HepG2 (cell line): ENCODE measurements around the gene SNX2. TPM values are rescaled to one million over a fixed set of nuclear protein-coding genes. Genes with fewer than 3 reads are reported as not detected.

Experiments
- ATAC-seq: fragments of 200-7000 bp; cut with Tn5 transposase; 3 replicates; pipeline ENCODE4 v1.9.1; 2020; ENCODE audit warnings: mild to moderate bottlenecking, moderate library complexity
- BruUV-seq: library from RNA; stranded (reverse); fragments of 400-500 nt; replicated peaks from 2 replicates; lab custom pipeline; 2021; lab: Mats Ljungman, UMichigan
- CTCF ChIA-PET: fragments of 300-600 bp; formaldehyde crosslinking; extraction: SDS; loops from one replicate; lab custom pipeline; 2021; ENCODE audit warnings: low total read pairs, inconsistent platforms, low intra/inter-chr PET ratio; lab: Yijun Ruan, JAX
- POLR2A ChIA-PET: fragments of 350-600 bp; sonication (Branson Sonifier 250); formaldehyde crosslinking; loops from one replicate; lab custom pipeline; 2020; ENCODE audit warnings: antibody characterized with exemption, inconsistent platforms; lab: Yijun Ruan, JAX
- DNase-seq: peaks from one replicate; pipeline ENCODE4 v3.0.0-alpha.2; 2015; ENCODE audit warnings: low spot score
- FAIRE-seq: peaks from 3 replicates; lab custom pipeline; 2011; peaks lifted over from hg19 to GRCh38; lab: Jason Lieb, UNC
- H2AFZ ChIP-seq: one replicate; pipeline ENCODE4 v1.6.1; 2011; ENCODE audit warnings: low read length, inconsistent platforms
- H3K27ac ChIP-seq: fragments of 300-600 bp; 3 replicates; pipeline ENCODE4 v1.8.0; 2011; ENCODE audit warnings: mixed run types, mild to moderate bottlenecking, mixed read lengths, low read length, inconsistent platforms; ENCODE audit not compliant: insufficient read depth; ENCODE audit errors: extremely low read length
- H3K27me3 ChIP-seq, 2 experiments: fragments of 200-600 bp in 1 of 2; 2 replicates in 1 of 2; 3 replicates in 1 of 2; pipeline versions ENCODE4 v1.6.0 to v1.8.0; 2011; ENCODE audit warnings: low read length in 2 of 2, mild to moderate bottlenecking in 2 of 2, moderate library complexity in 2 of 2, inconsistent platforms in 1 of 2; ENCODE audit not compliant: insufficient read depth in 2 of 2, control insufficient read depth in 1 of 2
- H3K36me3 ChIP-seq, 2 experiments: fragments of 200-600 bp in 1 of 2; replicated peaks in 1 of 2; 2 replicates in 1 of 2; 3 replicates in 1 of 2; pipeline versions ENCODE4 v1.5.1 to v1.8.0; 2011; ENCODE audit warnings: low read length in 2 of 2, inconsistent platforms in 1 of 2; ENCODE audit not compliant: insufficient read depth in 2 of 2, control insufficient read depth in 1 of 2
- H3K4me1 ChIP-seq: 2 replicates; pipeline ENCODE4 v1.5.1; 2012; ENCODE audit warnings: low read length, inconsistent platforms; ENCODE audit not compliant: insufficient read depth
- H3K4me2 ChIP-seq: 2 replicates; pipeline ENCODE4 v1.6.0; 2011; ENCODE audit warnings: low read depth, low read length, inconsistent platforms
- H3K4me3 ChIP-seq, 3 experiments: fragments of 200-600 bp in 1 of 3; sonication (generic), shearing (Covaris generic) in 1 of 3; replicated peaks in 1 of 3; 2 replicates each; pipeline ENCODE4 v1.5.1; 2011 to 2016; ENCODE audit warnings: low read length in 3 of 3, inconsistent platforms in 2 of 3, low read depth in 2 of 3, mild to moderate bottlenecking in 2 of 3, control low read depth in 1 of 3, mixed read lengths in 1 of 3; ENCODE audit not compliant: insufficient read depth in 1 of 3
- H3K79me2 ChIP-seq: one replicate; pipeline ENCODE4 v1.6.1; 2011; ENCODE audit warnings: low read length, inconsistent platforms; ENCODE audit not compliant: insufficient read depth
- H3K9ac ChIP-seq: 2 replicates; pipeline ENCODE4 v1.6.0; 2011; ENCODE audit warnings: mild to moderate bottlenecking, low read depth, low read length, inconsistent platforms; ENCODE audit not compliant: insufficient read depth
- H3K9me3 ChIP-seq: 2 replicates; pipeline ENCODE4 v1.5.1; 2012; ENCODE audit warnings: mild to moderate bottlenecking, low read length
- H4K20me1 ChIP-seq: 2 replicates; pipeline ENCODE4 v1.6.0; 2011; ENCODE audit warnings: inconsistent platforms, mild to moderate bottlenecking, low read length, moderate library complexity; ENCODE audit not compliant: insufficient read depth
- CREM ChIP-seq, 2 experiments: sonication (generic) in 1 of 2; formaldehyde crosslinking in 1 of 2; IDR thresholded peaks; 2 replicates each; pipeline versions ENCODE4 v1.4.0 to v1.6.1; 2016 to 2020; ENCODE audit warnings: antibody characterized with exemption in 1 of 2, mild to moderate bottlenecking in 1 of 2, missing genetic modification reagents in 1 of 2
- DNMT3B ChIP-seq: conservative IDR thresholded peaks from 2 replicates; pipeline ENCODE4 v1.6.1; 2016; ENCODE audit warnings: missing biosample characterization, control low read depth
- GATAD1 ChIP-seq: IDR thresholded peaks from 2 replicates; pipeline ENCODE4 v1.6.1; 2016; ENCODE audit warnings: missing genetic modification reagents, missing compliant biosample characterization
- HMGA1 ChIP-seq: sonication (generic); formaldehyde crosslinking; conservative IDR thresholded peaks from 2 replicates; pipeline ENCODE4 v1.4.0; 2020; ENCODE audit warnings: missing genetic modification reagents
- IKZF4 ChIP-seq: sonication (generic); formaldehyde crosslinking; IDR thresholded peaks from 2 replicates; pipeline ENCODE4 v1.5.1; 2020; ENCODE audit warnings: borderline replicate concordance, mild to moderate bottlenecking, low read depth, missing genetic modification reagents; ENCODE audit errors: not compliant biosample characterization
- SP2 ChIP-seq: sonication (generic); formaldehyde crosslinking; IDR thresholded peaks from 2 replicates; pipeline ENCODE4 v1.5.1; 2020; ENCODE audit warnings: mild to moderate bottlenecking, missing genetic modification reagents
- SRSF4 ChIP-seq: fragments of 200-400 bp; formaldehyde crosslinking; IDR thresholded peaks from one replicate; pipeline ENCODE4 v1.6.1; 2018; ENCODE audit warnings: mild to moderate bottlenecking, low read depth, low read length, moderate library complexity; ENCODE audit not compliant: poor library complexity, severe bottlenecking
- STAG1 ChIP-seq: sonication (generic); formaldehyde crosslinking; IDR thresholded peaks from 2 replicates; pipeline ENCODE4 v1.4.0; 2020; ENCODE audit warnings: missing genetic modification reagents
- TBL1XR1 ChIP-seq: fragments of 150-350 bp; IDR thresholded peaks from 2 replicates; pipeline ENCODE4 v1.6.1; 2014; ENCODE audit warnings: borderline replicate concordance, low read length; ENCODE audit not compliant: partially characterized antibody
- ZNF496 ChIP-seq: sonication (generic); formaldehyde crosslinking; IDR thresholded peaks from 2 replicates; pipeline ENCODE4 v1.8.1; 2023; ENCODE audit warnings: mild to moderate bottlenecking, moderate library complexity, missing genetic modification reagents; ENCODE audit not compliant: insufficient replicate concordance
- ZNF549 ChIP-seq: sonication (generic); formaldehyde crosslinking; IDR thresholded peaks from 2 replicates; pipeline ENCODE4 v1.5.0; 2020; ENCODE audit warnings: missing genetic modification reagents
- ZNF598 ChIP-seq: sonication (generic); formaldehyde crosslinking; IDR thresholded peaks from 2 replicates; pipeline ENCODE4 v1.5.1; 2020; ENCODE audit warnings: mild to moderate bottlenecking, missing genetic modification reagents, borderline replicate concordance
- WGBS: methylation state at CpG from one replicate; pipeline ENCODE4 v1.1.6; 2017; ENCODE audit warnings: low lambda C conversion rate; 5-methylcytosine and 5-hydroxymethylcytosine counted together
- in situ Hi-C: cut with HindIII; loops from 2 replicates; pipeline ENCODE4 v1.10.0; 2017; ENCODE audit warnings: low pct_unique_long_range_greater_than_20kb; ENCODE audit not compliant: extremely low pct_ligation_motif_present
- intact Hi-C: fragments of 100-400 bp; cut with micrococcal nuclease; formaldehyde crosslinking; loops from one replicate; pipeline ENCODE4 v1.10.0; 2022; ENCODE audit not compliant: unreplicated experiment
- polyA plus RNA-seq, 8 experiments: library from polyadenylated mRNA; depleted of rRNA in 3 of 8; stranded (reverse) in 7 of 8; unstranded in 1 of 8; fragments of >200 nt; fragmentation: Illumina TruSeq in 4 of 8; extraction: Trizol in 4 of 8; gene quantifications; 2 replicates each; pipeline versions ENCODE4 v1.2.1 to v1.2.3, GENCODE V29; 2011 to 2016; ENCODE audit warnings: low read depth in 4 of 8, missing spikeins in 1 of 8, mixed read lengths in 1 of 8; ENCODE audit not compliant: insufficient read depth in 1 of 8
- total RNA-seq, 5 experiments: library from RNA; depleted of rRNA; stranded (reverse); fragments of >200 nt; fragmentation: Illumina TruSeq; extraction: Trizol; gene quantifications; 2 replicates each; pipeline ENCODE4 v1.2.3, GENCODE V29; 2016; ENCODE audit warnings: low read depth in 1 of 5
- TF ChIP-seq, protein P1 (sequence below): IDR thresholded peaks from 2 replicates; pipeline ENCODE4 v1.6.1; 2018; ENCODE audit warnings: missing genetic modification reagents
- TF ChIP-seq, protein P2 (sequence below): sonication (generic); formaldehyde crosslinking; IDR thresholded peaks from 2 replicates; pipeline ENCODE4 v1.5.1; 2020; ENCODE audit warnings: mild to moderate bottlenecking, missing genetic modification reagents, moderate library complexity
- TF ChIP-seq, protein P3 (sequence below): sonication (generic); formaldehyde crosslinking; IDR thresholded peaks from 2 replicates; pipeline ENCODE4 v1.5.1; 2020; ENCODE audit warnings: mild to moderate bottlenecking, missing genetic modification reagents

The SNX2 gene
- total and polyA plus RNA-seq, 2 of the 13 experiments (the other 11 are each of a cell fraction or from before 2014, with no cell fraction given), result 26.4 to 78.8 TPM

DNA sequence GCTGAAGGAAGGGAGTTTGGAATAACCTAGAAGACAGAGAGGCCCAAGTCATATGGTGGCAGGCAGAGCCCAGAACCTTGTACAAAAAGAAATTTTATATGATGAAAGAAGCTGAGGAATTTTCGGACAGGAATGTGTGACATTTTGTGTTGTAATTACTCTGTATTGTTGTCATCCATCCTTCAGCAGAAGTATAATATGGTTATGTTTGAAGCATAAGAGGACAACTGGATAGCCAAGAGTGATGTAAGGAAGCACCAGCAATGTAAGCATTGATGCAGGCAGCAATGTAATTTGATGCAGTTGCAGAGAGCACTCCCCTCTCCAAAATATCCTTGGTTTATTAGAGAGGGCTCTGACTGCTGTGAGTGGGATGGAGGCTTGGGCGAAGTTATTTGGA lies 19.1 kb upstream of the SNX2 start:
- 17% methylated on average over 2 of the region's 2 CpGs for WGBS
- no peak for FAIRE-seq
- no peak overlapping the region for H3K27ac ChIP-seq
- BruUV-seq, result no TSS peak
- H3K9ac ChIP-seq, result no peak overlapping the region
- H3K4me3 ChIP-seq, result no peak overlapping the region
- no peak for ATAC-seq
- CTCF ChIA-PET, result no interaction called here
- no peak overlapping the region for H2AFZ ChIP-seq
- no peak overlapping the region for H3K4me2 ChIP-seq
- POLR2A ChIA-PET, result no interaction called here
- intact Hi-C loops, result no loop called here
- H3K79me2 ChIP-seq, result no peaks in the 10 kb centered on the region
- H3K4me1 ChIP-seq, result no peaks in the 10 kb centered on the region
- no peaks in the 10 kb centered on the region for H4K20me1 ChIP-seq
- in situ Hi-C loops, result no loop called here
- no peaks in the 10 kb centered on the region for H3K36me3 ChIP-seq
- no peak for DNase-seq
- H3K9me3 ChIP-seq, result no peaks in the 10 kb centered on the region
- no peaks in the 10 kb centered on the region for H3K27me3 ChIP-seq
- TF ChIP-seq IKZF4 (no peak), TBL1XR1 (no peak), HMGA1 (CRISPR knock-in tag) (no peak), DNMT3B (CRISPR knock-in tag) (no peak), ZNF549 (no peak), CREM (IDR thresholded peaks at IDR 0.05) (no peak), CREM (CRISPR knock-in tag; IDR thresholded peaks at IDR 0.05) (no peak), SRSF4 (no peak), ZNF496 (CRISPR knock-in tag) (no peak), SP2 (CRISPR knock-in tag) (no peak), ZNF598 (CRISPR knock-in tag) (no peak), GATAD1 (CRISPR knock-in tag) (no peak), STAG1 (CRISPR knock-in tag) (no peak)
- TF ChIP-seq, protein P1, sequence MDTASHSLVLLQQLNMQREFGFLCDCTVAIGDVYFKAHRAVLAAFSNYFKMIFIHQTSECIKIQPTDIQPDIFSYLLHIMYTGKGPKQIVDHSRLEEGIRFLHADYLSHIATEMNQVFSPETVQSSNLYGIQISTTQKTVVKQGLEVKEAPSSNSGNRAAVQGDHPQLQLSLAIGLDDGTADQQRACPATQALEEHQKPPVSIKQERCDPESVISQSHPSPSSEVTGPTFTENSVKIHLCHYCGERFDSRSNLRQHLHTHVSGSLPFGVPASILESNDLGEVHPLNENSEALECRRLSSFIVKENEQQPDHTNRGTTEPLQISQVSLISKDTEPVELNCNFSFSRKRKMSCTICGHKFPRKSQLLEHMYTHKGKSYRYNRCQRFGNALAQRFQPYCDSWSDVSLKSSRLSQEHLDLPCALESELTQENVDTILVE (CRISPR knock-in tag), result no peak
- TF ChIP-seq, protein P2, sequence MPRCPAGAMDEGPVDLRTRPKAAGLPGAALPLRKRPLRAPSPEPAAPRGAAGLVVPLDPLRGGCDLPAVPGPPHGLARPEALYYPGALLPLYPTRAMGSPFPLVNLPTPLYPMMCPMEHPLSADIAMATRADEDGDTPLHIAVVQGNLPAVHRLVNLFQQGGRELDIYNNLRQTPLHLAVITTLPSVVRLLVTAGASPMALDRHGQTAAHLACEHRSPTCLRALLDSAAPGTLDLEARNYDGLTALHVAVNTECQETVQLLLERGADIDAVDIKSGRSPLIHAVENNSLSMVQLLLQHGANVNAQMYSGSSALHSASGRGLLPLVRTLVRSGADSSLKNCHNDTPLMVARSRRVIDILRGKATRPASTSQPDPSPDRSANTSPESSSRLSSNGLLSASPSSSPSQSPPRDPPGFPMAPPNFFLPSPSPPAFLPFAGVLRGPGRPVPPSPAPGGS (CRISPR knock-in tag), result no peak
- TF ChIP-seq, protein P3, sequence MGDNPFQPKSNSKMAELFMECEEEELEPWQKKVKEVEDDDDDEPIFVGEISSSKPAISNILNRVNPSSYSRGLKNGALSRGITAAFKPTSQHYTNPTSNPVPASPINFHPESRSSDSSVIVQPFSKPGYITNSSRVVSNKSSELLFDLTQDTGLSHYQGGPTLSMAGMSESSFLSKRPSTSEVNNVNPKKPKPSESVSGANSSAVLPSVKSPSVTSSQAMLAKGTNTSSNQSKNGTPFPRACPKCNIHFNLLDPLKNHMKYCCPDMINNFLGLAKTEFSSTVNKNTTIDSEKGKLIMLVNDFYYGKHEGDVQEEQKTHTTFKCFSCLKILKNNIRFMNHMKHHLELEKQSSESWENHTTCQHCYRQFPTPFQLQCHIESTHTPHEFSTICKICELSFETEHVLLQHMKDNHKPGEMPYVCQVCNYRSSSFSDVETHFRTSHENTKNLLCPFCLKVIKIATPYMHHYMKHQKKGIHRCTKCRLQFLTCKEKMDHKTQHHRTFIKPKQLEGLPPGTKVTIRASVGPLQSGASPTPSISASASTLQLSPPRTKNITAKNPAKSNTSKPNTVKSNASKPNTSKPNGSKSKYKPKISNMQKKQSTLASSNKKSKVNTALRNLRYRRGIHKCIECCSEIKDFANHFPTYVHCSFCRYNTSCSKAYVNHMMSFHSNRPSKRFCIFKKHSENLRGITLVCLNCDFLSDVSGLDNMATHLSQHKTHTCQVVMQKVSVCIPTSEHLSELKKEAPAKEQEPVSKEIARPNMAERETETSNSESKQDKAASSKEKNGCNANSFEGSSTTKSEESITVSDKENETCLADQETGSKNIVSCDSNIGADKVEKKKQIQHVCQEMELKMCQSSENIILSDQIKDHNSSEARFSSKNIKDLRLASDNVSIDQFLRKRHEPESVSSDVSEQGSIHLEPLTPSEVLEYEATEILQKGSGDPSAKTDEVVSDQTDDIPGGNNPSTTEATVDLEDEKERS (CRISPR knock-in tag), result no peak
